K562 (cell line): ENCODE results near the gene SLC48A1. TPM values are rescaled to one million over a fixed set of nuclear protein-coding genes. Genes with fewer than 3 reads are reported as not detected.

Experiments
- BCLAF1 ChIP-seq, 2 experiments: fragments of 450-650 bp in 1 of 2; IDR thresholded peaks; 2 replicates each; pipeline ENCODE4 v1.6.1; 2011 to 2017; ENCODE audit warnings: low read depth in 2 of 2, antibody characterized with exemption in 1 of 2, borderline replicate concordance in 1 of 2, low read length in 1 of 2, mild to moderate bottlenecking in 1 of 2, mixed read lengths in 1 of 2; ENCODE audit not compliant: control insufficient read depth in 1 of 2
- BRF1 ChIP-seq: IDR thresholded peaks from 3 replicates; pipeline ENCODE4 v1.6.1; 2011; ENCODE audit warnings: borderline replicate concordance, mild to moderate bottlenecking; ENCODE audit not compliant: insufficient read length; ENCODE audit errors: extremely low read depth
- C11orf30 ChIP-seq: fragments of 450-650 bp; IDR thresholded peaks from 2 replicates; pipeline ENCODE4 v1.6.1; 2016; ENCODE audit warnings: low read depth, mild to moderate bottlenecking
- CAMTA2 ChIP-seq: fragments of 250-450 bp; sonication (Bioruptor Pico); conservative IDR thresholded peaks from 2 replicates; pipeline ENCODE4 v1.5.1; 2022
- CTCFL ChIP-seq: IDR thresholded peaks from 2 replicates; pipeline ENCODE4 v1.6.1; 2011; ENCODE audit warnings: borderline replicate concordance, low read depth, mild to moderate bottlenecking, moderate library complexity, low read length; ENCODE audit not compliant: insufficient read depth, poor library complexity, severe bottlenecking
- GTF2B ChIP-seq: IDR thresholded peaks from 2 replicates; pipeline ENCODE4 v1.6.1; 2011; ENCODE audit not compliant: insufficient read length; ENCODE audit errors: extremely low read depth
- HNRNPH1 ChIP-seq: fragments of 200-400 bp; formaldehyde crosslinking; optimal IDR thresholded peaks from 2 replicates; pipeline ENCODE3; 2017; ENCODE audit warnings: low read depth, mild to moderate bottlenecking, low read length, moderate library complexity
- HNRNPK ChIP-seq: fragments of 200-400 bp; formaldehyde crosslinking; IDR thresholded peaks from one replicate; pipeline ENCODE4 v1.6.1; 2018; ENCODE audit warnings: mild to moderate bottlenecking, low read depth, low read length; ENCODE audit not compliant: poor library complexity, severe bottlenecking
- KLF6 ChIP-seq: fragments of 250-450 bp; sonication (Bioruptor Pico); IDR thresholded peaks from 2 replicates; pipeline ENCODE4 v1.4.0; 2020; ENCODE audit warnings: mild to moderate bottlenecking, moderate library complexity, borderline replicate concordance
- NFIC ChIP-seq: fragments of 450-650 bp; IDR thresholded peaks from 2 replicates; pipeline ENCODE4 v1.6.1; 2017; ENCODE audit warnings: mild to moderate bottlenecking, inconsistent platforms
- RBM39 ChIP-seq: fragments of 200-400 bp; formaldehyde crosslinking; optimal IDR thresholded peaks from 2 replicates; pipeline ENCODE3; 2018; ENCODE audit warnings: low read depth, low read length
- SRF ChIP-seq, 2 experiments: fragments of 250-450, 450-650 bp in 1 of 2; sonication (Bioruptor Pico) in 1 of 2; sonication (generic) in 1 of 2; formaldehyde crosslinking; IDR thresholded peaks; 2 replicates each; pipeline versions ENCODE4 v1.5.0 to v1.5.1; 2020 to 2022; ENCODE audit warnings: mild to moderate bottlenecking in 1 of 2, missing genetic modification reagents in 1 of 2
- SRSF7 ChIP-seq: fragments of 200-400 bp; formaldehyde crosslinking; optimal IDR thresholded peaks from 2 replicates; pipeline ENCODE3; 2017; ENCODE audit warnings: mild to moderate bottlenecking, low read depth, low read length
- ZBED1 ChIP-seq: IDR thresholded peaks from 2 replicates; pipeline ENCODE4 v1.6.1; 2014
- ZC3H8 ChIP-seq: fragments of 450-650 bp; IDR thresholded peaks from 2 replicates; pipeline ENCODE4 v1.6.1; 2017
- ZFP30 ChIP-seq: fragments of 250-450 bp; sonication (Bioruptor Pico); IDR thresholded peaks from 2 replicates; pipeline ENCODE4 v1.8.0; 2022; ENCODE audit warnings: moderate library complexity, mild to moderate bottlenecking, inconsistent platforms, borderline replicate concordance
- ZFPM2 ChIP-seq: fragments of 250-450 bp; sonication (Bioruptor Pico); IDR thresholded peaks from 2 replicates; pipeline ENCODE4 v1.5.1; 2022; ENCODE audit warnings: mild to moderate bottlenecking
- ZNF277 ChIP-seq: fragments of 250-450 bp; sonication (Bioruptor Pico); IDR thresholded peaks from 2 replicates; pipeline ENCODE4 v1.8.0; 2022; ENCODE audit warnings: inconsistent platforms, mild to moderate bottlenecking, moderate library complexity, borderline replicate concordance
- ZNF3 ChIP-seq: fragments of 250-450 bp; sonication (Bioruptor Pico); IDR thresholded peaks from 2 replicates; pipeline ENCODE4 v1.5.0; 2021; ENCODE audit warnings: mild to moderate bottlenecking, moderate library complexity
- ZNF696 ChIP-seq: fragments of 250-450 bp; sonication (Bioruptor Pico); conservative IDR thresholded peaks from 2 replicates; pipeline ENCODE4 v1.4.0; 2020; ENCODE audit warnings: mild to moderate bottlenecking, moderate library complexity
- polyA plus RNA-seq, 8 experiments: library from polyadenylated mRNA; depleted of rRNA in 4 of 8; stranded (reverse) in 5 of 8; unstranded in 3 of 8; fragments of >200 nt; fragmentation: Nextera tagmentation in 2 of 8; fragmentation: Illumina TruSeq in 1 of 8; extraction: Ambion mirVana in 2 of 8; extraction: Trizol in 1 of 8; gene quantifications; 2 replicates each; pipeline versions ENCODE4 v1.2.1 to v1.2.3, GENCODE V29; 2011 to 2014; ENCODE audit warnings: inconsistent platforms in 1 of 8, missing spikeins in 1 of 8
- total RNA-seq, 7 experiments: library from RNA; depleted of rRNA in 6 of 7; stranded (reverse); fragments of >200 nt in 6 of 7; fragmentation: Illumina TruSeq in 2 of 7; extraction: Trizol in 2 of 7; gene quantifications; 2 replicates each; pipeline versions ENCODE4 v1.2.1 to v1.2.3, GENCODE V29; 2011 to 2021; ENCODE audit warnings: low replicate concordance in 1 of 7

Gene SLC48A1
- total and polyA plus RNA-seq, 9 of the 15 experiments (the other 6 are each of a cell fraction or from before 2014, with no cell fraction given) = 10.7 to 37.5 (median 18.7) TPM

GRCh38 chr12:47775100-47775911, 2.3 kb downstream of the SLC48A1 start (continued):
- TF ChIP-seq CAMTA2 (CRISPR knock-in tag) (no peak), BRF1 (no peak), ZNF3 (no peak), NFIC (no peak), ZBED1 (no peak), CTCFL (no peak), RBM39 (no peak), SRSF7 (no peak), BCLAF1 (IDR thresholded peaks at IDR 0.05; ENCODE audit: borderline replicate concordance in 1 of 2, control insufficient read depth in 1 of 2, low read depth in 2 of 2, low read length in 1 of 2) (no peak), SRF (CRISPR knock-in tag; IDR thresholded peaks at IDR 0.05) (no peak), ZNF696 (CRISPR knock-in tag) (no peak), ZNF277 (CRISPR knock-in tag) (no peak), ZFP30 (CRISPR knock-in tag) (0 out of 2 replicates have a peak, but pooled peaks have one; percentile 40), KLF6 (CRISPR knock-in tag) (no peak; the same call in 1 of the 2 replicates), HNRNPK (no peak), ZC3H8 (no peak), ZFPM2 (CRISPR knock-in tag) (no peak), HNRNPH1 (no peak), GTF2B (no peak), C11orf30 (peak; percentile 100)
